Parathyroid adenoma (tissue), 2 donors: Measurements from ENCODE around the gene SLC6A5.

Experiments
- H2AFZ ChIP-seq: fragments of 300-600 bp; sonication (generic); one replicate; pipeline ENCODE4 v1.7.0; 2017; ENCODE audit warnings: antibody characterized with exemption, mild to moderate bottlenecking
- H3K27ac ChIP-seq: fragments of 300-600 bp; sonication (generic); one replicate; pipeline ENCODE4 v1.7.0; 2017
- H3K27me3 ChIP-seq: fragments of 300-600 bp; sonication (generic); one replicate; pipeline ENCODE4 v1.7.0; 2017; ENCODE audit warnings: low read length; ENCODE audit not compliant: control insufficient read depth, insufficient read depth
- H3K36me3 ChIP-seq: fragments of 300-600 bp; sonication (generic); one replicate; pipeline ENCODE4 v1.7.0; 2017; ENCODE audit warnings: low read length; ENCODE audit not compliant: control insufficient read depth, insufficient read depth
- H3K4me1 ChIP-seq: fragments of 300-600 bp; sonication (generic); one replicate; pipeline ENCODE4 v1.7.0; 2017; ENCODE audit warnings: control low read depth
- H3K4me2 ChIP-seq: fragments of 300-600 bp; sonication (generic); one replicate; pipeline ENCODE4 v1.7.0; 2017; ENCODE audit warnings: low read length
- H3K4me3 ChIP-seq: fragments of 300-600 bp; sonication (generic); one replicate; pipeline ENCODE4 v1.7.0; 2017; ENCODE audit warnings: low read depth, low read length
- H3K79me2 ChIP-seq: fragments of 300-600 bp; sonication (generic); one replicate; pipeline ENCODE4 v1.7.0; 2017; ENCODE audit warnings: control low read depth
- H3K9ac ChIP-seq: fragments of 300-600 bp; sonication (generic); one replicate; pipeline ENCODE4 v1.7.0; 2017; ENCODE audit warnings: mild to moderate bottlenecking
- H3K9me3 ChIP-seq: fragments of 300-600 bp; sonication (generic); one replicate; pipeline ENCODE4 v1.7.0; 2017; ENCODE audit warnings: low read length; ENCODE audit not compliant: control insufficient read depth
- TF ChIP-seq, protein P1 (sequence below): fragments of 300-600 bp; sonication (generic); IDR thresholded peaks from one replicate; pipeline ENCODE4 v1.7.0; 2017; ENCODE audit warnings: antibody characterized with exemption, mild to moderate bottlenecking
- donor health status: primary hyperparathyroidism.

SLC6A5 gene

DNA sequence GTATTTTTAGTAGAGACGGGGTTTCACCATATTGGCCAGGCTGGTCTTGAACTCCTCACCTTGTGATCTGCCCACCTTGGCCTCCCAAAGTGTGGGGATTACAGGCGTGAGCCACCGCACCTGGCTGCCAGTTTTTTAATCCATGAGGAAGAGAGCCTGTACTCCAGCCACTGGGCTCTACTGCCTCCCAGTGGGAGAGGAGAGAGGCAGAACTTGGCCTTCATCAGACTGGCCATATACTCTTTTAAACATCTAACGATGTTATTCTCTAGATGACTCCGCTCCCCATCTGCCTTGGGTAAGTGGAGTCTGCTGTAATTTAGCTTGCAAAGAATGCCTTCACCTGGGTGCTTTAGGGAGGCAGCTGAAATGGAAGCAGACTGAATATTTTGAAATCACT is 34.6 kb downstream of the SLC6A5 start:
- Histone ChIP-seq H2AFZ (no peak overlapping the region), H3K9me3 (no peaks in the 10 kb centered on the region), H3K79me2 (no peaks in the 10 kb centered on the region), H3K4me3 (no peak overlapping the region), H3K27ac (no peak overlapping the region), H3K4me1 (no peaks in the 10 kb centered on the region), H3K27me3 (no peaks in the 10 kb centered on the region), H3K9ac (no peak overlapping the region), H3K4me2 (no peak overlapping the region), H3K36me3 (no peaks in the 10 kb centered on the region)
- TF ChIP-seq, protein P1, sequence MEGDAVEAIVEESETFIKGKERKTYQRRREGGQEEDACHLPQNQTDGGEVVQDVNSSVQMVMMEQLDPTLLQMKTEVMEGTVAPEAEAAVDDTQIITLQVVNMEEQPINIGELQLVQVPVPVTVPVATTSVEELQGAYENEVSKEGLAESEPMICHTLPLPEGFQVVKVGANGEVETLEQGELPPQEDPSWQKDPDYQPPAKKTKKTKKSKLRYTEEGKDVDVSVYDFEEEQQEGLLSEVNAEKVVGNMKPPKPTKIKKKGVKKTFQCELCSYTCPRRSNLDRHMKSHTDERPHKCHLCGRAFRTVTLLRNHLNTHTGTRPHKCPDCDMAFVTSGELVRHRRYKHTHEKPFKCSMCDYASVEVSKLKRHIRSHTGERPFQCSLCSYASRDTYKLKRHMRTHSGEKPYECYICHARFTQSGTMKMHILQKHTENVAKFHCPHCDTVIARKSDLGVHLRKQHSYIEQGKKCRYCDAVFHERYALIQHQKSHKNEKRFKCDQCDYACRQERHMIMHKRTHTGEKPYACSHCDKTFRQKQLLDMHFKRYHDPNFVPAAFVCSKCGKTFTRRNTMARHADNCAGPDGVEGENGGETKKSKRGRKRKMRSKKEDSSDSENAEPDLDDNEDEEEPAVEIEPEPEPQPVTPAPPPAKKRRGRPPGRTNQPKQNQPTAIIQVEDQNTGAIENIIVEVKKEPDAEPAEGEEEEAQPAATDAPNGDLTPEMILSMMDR: no peak

DNA sequence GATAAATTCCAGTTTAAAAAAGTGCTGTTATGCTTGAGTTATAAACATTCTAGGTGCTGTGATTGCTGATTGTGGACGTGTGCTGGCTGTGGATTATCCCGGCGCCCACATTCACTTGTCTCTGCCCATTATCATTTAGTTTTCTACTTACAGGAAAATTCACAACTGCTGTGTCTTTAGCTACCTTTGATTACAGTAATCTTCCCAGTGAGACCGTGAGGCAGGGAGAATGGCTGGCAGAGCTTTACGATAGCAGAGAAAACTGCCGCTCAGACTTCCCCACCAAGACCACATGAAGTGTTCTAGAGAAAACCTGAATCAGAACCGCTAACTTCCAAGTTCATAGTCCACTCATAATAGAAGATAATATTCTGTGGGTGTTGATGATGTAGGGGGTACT is 35.4 kb downstream of the SLC6A5 start:
- H3K27ac ChIP-seq: no peak overlapping the region
- no peaks in the 10 kb centered on the region for H3K4me1 ChIP-seq
- H3K9ac ChIP-seq: no peak overlapping the region
- no peaks in the 10 kb centered on the region for H3K36me3 ChIP-seq
- H3K4me3 ChIP-seq: no peak overlapping the region
- no peaks in the 10 kb centered on the region for H3K27me3 ChIP-seq
- no peaks in the 10 kb centered on the region for H3K9me3 ChIP-seq
- no peaks in the 10 kb centered on the region for H3K79me2 ChIP-seq
- no peak overlapping the region for H2AFZ ChIP-seq
- TF ChIP-seq, protein P1: no peak
- H3K4me2 ChIP-seq: no peak overlapping the region

DNA sequence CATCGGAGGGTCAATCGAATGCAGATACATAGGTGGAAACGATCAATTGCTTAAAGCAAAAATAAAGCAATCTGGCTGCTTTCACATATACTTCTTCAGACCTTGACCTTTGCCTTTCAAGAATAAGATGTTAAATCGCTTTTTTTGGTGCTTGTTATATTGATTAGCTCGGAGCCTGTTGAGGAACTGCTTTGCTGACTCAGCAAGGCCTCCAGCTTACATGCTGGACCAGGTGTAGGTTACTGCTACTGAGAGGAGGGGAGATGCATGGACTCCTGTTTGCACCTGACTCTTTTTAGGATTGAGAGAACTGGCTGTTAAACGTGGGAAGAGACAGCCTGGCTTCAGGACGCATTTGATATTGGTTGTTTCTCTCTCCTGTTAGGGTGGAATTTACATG is 38.7 kb downstream of the SLC6A5 start:
- TF ChIP-seq, protein P1: no peak
- Histone ChIP-seq H2AFZ (no peak overlapping the region), H3K9ac (no peak overlapping the region), H3K4me2 (no peak overlapping the region), H3K36me3 (no peaks in the 10 kb centered on the region), H3K27me3 (no peaks in the 10 kb centered on the region), H3K27ac (no peak overlapping the region), H3K9me3 (no peaks in the 10 kb centered on the region), H3K79me2 (no peaks in the 10 kb centered on the region), H3K4me3 (no peak overlapping the region), H3K4me1 (no peaks in the 10 kb centered on the region)

DNA sequence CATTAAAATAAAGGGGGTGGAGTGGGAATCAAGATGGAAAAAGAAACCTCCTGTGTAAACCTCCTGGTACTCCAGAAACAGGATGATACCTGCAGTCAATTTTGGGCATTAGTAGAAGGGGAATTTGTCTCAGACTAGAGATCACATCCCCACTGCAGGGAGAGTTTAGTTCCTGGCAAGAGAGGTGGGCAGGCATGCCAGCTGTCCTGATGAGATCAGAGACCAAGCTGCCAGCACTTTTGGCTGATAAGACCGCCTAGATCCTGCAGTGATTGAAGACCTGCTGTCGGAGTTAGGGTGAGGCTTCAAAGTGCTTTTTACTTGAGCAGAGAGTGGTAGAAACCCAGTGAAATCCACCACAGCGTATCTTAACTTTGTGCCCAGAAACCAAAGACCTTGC is 40.3 kb downstream of the SLC6A5 start:
- Histone ChIP-seq H3K27me3 (no peaks in the 10 kb centered on the region), H3K9ac (no peak overlapping the region), H3K4me3 (no peak overlapping the region), H2AFZ (no peak overlapping the region), H3K36me3 (no peaks in the 10 kb centered on the region), H3K27ac (no peak overlapping the region), H3K9me3 (no peaks in the 10 kb centered on the region), H3K4me1 (no peaks in the 10 kb centered on the region), H3K4me2 (no peak overlapping the region), H3K79me2 (no peaks in the 10 kb centered on the region)
- TF ChIP-seq, protein P1: no peak

DNA sequence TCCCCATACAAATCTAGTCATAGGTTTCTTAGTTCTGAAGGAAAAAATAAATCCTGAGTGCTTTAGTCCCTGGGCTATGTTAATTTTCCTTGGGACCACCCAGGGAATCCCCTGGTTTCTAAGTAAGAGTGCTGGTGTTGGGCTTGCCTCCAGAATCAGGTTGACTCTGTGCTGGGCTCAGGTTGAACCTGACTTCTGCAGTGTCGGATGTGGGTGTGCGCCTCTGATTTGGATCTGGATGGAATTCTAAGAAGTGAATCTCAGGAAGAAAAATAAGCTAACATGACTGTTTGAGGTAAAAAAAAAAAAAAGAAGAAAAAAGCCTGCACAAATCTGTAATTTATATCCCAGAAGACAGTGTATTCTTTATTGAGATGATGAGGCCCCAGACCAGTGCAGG is 41.0 kb downstream of the SLC6A5 start:
- H3K27ac ChIP-seq: no peak overlapping the region
- no peaks in the 10 kb centered on the region for H3K27me3 ChIP-seq
- H3K79me2 ChIP-seq: no peaks in the 10 kb centered on the region
- no peaks in the 10 kb centered on the region for H3K9me3 ChIP-seq
- TF ChIP-seq, protein P1: no peak
- H3K4me3 ChIP-seq: no peak overlapping the region
- no peak overlapping the region for H2AFZ ChIP-seq
- no peaks in the 10 kb centered on the region for H3K36me3 ChIP-seq
- H3K4me2 ChIP-seq: no peak overlapping the region
- H3K4me1 ChIP-seq: no peaks in the 10 kb centered on the region
- no peak overlapping the region for H3K9ac ChIP-seq
